ENCODE data around the gene PRSS56. TPM values are rescaled to one million over a fixed set of nuclear protein-coding genes. Genes with fewer than 3 reads are reported as not detected.

PRSS56 gene
- total RNA-seq, 1 experiment from 2014 or later: not detected

DNA sequence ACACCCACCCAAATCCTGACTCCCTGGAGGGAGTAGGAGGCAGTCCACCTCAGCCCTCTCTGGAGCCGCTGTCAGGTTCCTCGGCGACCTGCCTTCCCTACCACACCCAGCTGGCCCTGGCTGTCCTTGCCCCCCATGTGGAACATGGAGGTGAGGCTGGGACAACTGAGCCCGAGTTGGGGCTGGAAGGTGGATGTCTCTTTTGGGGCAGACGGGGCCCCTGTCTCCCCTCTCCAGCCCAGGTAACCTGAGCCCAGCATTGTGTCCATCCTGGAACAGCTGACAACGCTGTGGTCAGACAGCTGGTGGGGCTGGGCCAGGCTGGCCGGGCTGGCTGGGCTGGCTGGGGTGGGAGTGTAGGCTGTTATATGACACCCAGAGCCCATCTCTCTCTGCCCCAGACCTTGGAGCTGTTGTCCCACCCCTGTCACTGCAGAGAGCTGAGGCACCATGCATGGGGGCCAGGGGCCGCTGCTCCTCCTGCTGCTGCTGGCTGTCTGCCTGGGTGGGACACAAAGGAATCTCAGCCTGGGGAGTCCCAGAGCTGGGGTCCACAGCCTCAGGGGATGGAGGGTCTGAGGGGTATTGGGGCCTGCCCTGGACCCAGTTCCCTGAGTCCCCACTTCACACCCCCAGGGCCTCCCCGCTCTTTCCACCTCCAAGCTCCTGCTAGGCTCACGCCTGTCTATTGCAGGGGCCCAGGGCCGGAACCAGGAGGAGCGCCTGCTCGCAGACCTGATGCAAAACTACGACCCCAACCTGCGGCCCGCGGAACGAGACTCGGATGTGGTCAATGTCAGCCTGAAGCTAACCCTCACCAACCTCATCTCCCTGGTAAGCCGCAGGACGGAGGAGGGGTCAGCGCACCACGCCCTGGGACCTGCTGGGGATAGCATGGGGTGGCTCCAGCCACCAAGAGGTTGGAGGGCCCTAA lies 19.4 kb downstream of the PRSS56 start, which contains the start of gene CHRNG:
CHRNG (plus strand) TSS at position 395 of the 934 bp plus-strand sequence; CDS start at position 451, 56 bp downstream.
- no peaks in the 10 kb centered on the region for H3K9me3 Mint-ChIP-seq (ENCODE audit: unreplicated experiment)
- no peaks in the 10 kb centered on the region for H3K4me1 Mint-ChIP-seq (ENCODE audit: low read depth, unreplicated experiment)
- H3K27me3 ChIP-seq (replicated peaks; ENCODE audit: control insufficient read depth, insufficient read depth, low read length): no peaks in the 10 kb centered on the region
- CTCF ChIA-PET: interaction anchor here (0.6 kb wide), 1 partner anchor 67 kb away, joined by 3 read pairs; no protein-coding TSS in a partner anchor
- H3K27ac Mint-ChIP-seq (ENCODE audit: unreplicated experiment): no peak within 1 kb of the TSS
- H3K27me3 Mint-ChIP-seq (ENCODE audit: insufficient read depth, unreplicated experiment): no peaks in the 10 kb centered on the region
- H3K4me3 ChIP-seq (ENCODE audit: low read depth, low read length): no peak within 1 kb of the TSS
- intact Hi-C loops (cut with micrococcal nuclease; ENCODE audit: unreplicated experiment): no loop called here
- H3K9me3 ChIP-seq: no peaks in the 10 kb centered on the region
- POLR2A ChIA-PET: no interaction called here
- no TSS peak for BruUV-seq (replicated peaks)
- DNase-seq: no peak
- H3K4me3 Mint-ChIP-seq (ENCODE audit: unreplicated experiment): no peak within 1 kb of the TSS
- H3K36me3 Mint-ChIP-seq (ENCODE audit: insufficient read depth, unreplicated experiment): peaks cover 7% of the 10 kb centered on the region
- H3K4me1 ChIP-seq: no peaks in the 10 kb centered on the region
- H3K36me3 ChIP-seq (ENCODE audit: control insufficient read depth, insufficient read depth, low read length): no peaks in the 10 kb centered on the region
- TF ChIP-seq, protein P1, sequence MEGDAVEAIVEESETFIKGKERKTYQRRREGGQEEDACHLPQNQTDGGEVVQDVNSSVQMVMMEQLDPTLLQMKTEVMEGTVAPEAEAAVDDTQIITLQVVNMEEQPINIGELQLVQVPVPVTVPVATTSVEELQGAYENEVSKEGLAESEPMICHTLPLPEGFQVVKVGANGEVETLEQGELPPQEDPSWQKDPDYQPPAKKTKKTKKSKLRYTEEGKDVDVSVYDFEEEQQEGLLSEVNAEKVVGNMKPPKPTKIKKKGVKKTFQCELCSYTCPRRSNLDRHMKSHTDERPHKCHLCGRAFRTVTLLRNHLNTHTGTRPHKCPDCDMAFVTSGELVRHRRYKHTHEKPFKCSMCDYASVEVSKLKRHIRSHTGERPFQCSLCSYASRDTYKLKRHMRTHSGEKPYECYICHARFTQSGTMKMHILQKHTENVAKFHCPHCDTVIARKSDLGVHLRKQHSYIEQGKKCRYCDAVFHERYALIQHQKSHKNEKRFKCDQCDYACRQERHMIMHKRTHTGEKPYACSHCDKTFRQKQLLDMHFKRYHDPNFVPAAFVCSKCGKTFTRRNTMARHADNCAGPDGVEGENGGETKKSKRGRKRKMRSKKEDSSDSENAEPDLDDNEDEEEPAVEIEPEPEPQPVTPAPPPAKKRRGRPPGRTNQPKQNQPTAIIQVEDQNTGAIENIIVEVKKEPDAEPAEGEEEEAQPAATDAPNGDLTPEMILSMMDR (IDR thresholded peaks at IDR 0.05; ENCODE audit: insufficient read depth in 1 of 2, low read depth in 1 of 2, low read length in 1 of 2, severe bottlenecking in 1 of 2, unreplicated experiment in 1 of 2): no peak

DNA sequence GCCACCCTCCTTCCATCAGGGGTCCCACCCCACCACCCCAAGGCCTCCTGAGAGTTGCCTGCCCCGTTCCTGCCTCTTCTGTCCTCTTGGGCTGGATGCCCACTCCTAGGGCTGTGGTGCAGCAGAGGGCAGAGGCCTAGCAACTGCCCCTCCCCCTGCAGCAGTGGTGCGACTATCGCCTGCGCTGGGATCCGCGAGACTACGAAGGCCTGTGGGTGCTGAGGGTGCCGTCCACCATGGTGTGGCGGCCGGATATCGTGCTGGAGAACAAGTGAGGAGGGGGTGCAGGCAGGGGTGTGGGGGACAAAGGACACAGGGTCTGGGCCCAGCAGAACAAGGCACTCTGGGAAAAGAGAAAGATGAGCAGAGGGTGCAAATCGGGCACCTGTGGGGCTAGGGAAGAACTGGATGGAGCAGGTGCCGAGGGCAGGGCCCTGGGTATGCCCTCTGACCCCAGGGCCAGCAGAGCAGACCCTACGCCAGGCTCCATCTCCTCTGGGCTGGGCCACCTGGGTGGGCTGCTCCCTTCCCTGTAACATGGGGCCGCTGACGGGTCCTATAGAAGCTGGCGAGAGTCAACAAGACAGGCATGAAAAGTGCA lies 20.4 kb downstream of the PRSS56 start:
- H3K27me3 ChIP-seq (replicated peaks; ENCODE audit: control insufficient read depth, insufficient read depth, low read length): no peaks in the 10 kb centered on the region
- Mint-ChIP-seq H3K36me3 (ENCODE audit: insufficient read depth, unreplicated experiment) (peaks cover 7% of the 10 kb centered on the region), H3K27me3 (ENCODE audit: insufficient read depth, unreplicated experiment) (no peaks in the 10 kb centered on the region), H3K9me3 (ENCODE audit: unreplicated experiment) (no peaks in the 10 kb centered on the region), H3K4me3 (ENCODE audit: unreplicated experiment) (no peak overlapping the region), H3K4me1 (ENCODE audit: low read depth, unreplicated experiment) (no peaks in the 10 kb centered on the region), H3K27ac (ENCODE audit: unreplicated experiment) (no peak overlapping the region)
- TF ChIP-seq, protein P1 (IDR thresholded peaks at IDR 0.05; ENCODE audit: insufficient read depth in 1 of 2, low read depth in 1 of 2, low read length in 1 of 2, severe bottlenecking in 1 of 2, unreplicated experiment in 1 of 2): no peak
- ChIA-PET POLR2A (no interaction called here), CTCF (no interaction called here)
- no TSS peak for BruUV-seq (replicated peaks)
- no peak for DNase-seq
- no peaks in the 10 kb centered on the region for H3K4me1 ChIP-seq
- H3K36me3 ChIP-seq (ENCODE audit: control insufficient read depth, insufficient read depth, low read length): no peaks in the 10 kb centered on the region
- H3K4me3 ChIP-seq (ENCODE audit: low read depth, low read length): no peak overlapping the region
- intact Hi-C loops (cut with micrococcal nuclease; ENCODE audit: unreplicated experiment): no loop called here
- no peaks in the 10 kb centered on the region for H3K9me3 ChIP-seq

DNA sequence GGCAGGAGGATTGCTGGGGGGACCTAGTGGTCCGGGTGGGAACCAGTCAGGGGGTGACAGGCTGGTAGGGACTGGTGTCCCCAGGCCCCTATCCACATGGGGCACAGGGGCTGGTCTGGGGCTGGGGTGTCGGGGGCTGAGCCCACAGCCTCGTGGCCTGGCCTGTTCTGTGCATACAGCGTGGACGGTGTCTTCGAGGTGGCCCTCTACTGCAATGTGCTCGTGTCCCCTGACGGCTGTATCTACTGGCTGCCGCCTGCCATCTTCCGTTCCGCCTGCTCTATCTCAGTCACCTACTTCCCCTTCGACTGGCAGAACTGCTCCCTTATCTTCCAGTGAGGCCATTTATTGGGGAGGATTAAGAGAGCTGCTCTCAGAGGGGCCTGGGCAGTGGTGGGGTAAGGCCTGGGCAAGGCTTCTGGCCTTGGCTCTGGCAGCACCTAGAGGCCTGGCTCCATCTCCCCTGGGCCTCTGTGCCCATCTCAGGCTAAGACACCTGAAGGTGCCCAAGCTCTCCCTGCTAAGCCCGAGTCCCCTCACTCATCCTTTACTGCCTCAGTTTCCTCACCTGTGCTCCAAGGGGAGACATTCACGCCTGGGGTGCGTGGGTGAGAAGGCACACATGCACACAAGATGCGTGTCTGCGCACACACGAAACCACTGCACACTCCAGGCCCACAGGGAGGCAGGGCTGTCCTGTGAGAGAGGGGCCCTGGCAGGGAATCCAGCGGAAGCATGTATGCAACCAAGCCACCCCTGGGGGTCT lies 21.2 kb downstream of the PRSS56 start:
- no peaks in the 10 kb centered on the region for H3K4me1 ChIP-seq
- POLR2A ChIA-PET: no interaction called here
- H3K27ac Mint-ChIP-seq (ENCODE audit: unreplicated experiment): no peak overlapping the region

More for the DNA sequence above, 21.2 kb downstream of the PRSS56 start:
- H3K9me3 Mint-ChIP-seq (ENCODE audit: unreplicated experiment): no peaks in the 10 kb centered on the region
- intact Hi-C loops (cut with micrococcal nuclease; ENCODE audit: unreplicated experiment): no loop called here
- no peak for DNase-seq
- H3K4me3 ChIP-seq (ENCODE audit: low read depth, low read length): no peak overlapping the region
- H3K4me3 Mint-ChIP-seq (ENCODE audit: unreplicated experiment): no peak overlapping the region
- H3K36me3 ChIP-seq (ENCODE audit: control insufficient read depth, insufficient read depth, low read length): no peaks in the 10 kb centered on the region
- TF ChIP-seq, protein P1 (IDR thresholded peaks at IDR 0.05; ENCODE audit: insufficient read depth in 1 of 2, low read depth in 1 of 2, low read length in 1 of 2, severe bottlenecking in 1 of 2, unreplicated experiment in 1 of 2): no peak
- H3K9me3 ChIP-seq: no peaks in the 10 kb centered on the region
- no peaks in the 10 kb centered on the region for H3K27me3 ChIP-seq (replicated peaks; ENCODE audit: control insufficient read depth, insufficient read depth, low read length)
- no TSS peak for BruUV-seq (replicated peaks)
- CTCF ChIA-PET: no interaction called here
- no peaks in the 10 kb centered on the region for H3K27me3 Mint-ChIP-seq (ENCODE audit: insufficient read depth, unreplicated experiment)
- peaks cover 8% of the 10 kb centered on the region for H3K36me3 Mint-ChIP-seq (ENCODE audit: insufficient read depth, unreplicated experiment)
- H3K4me1 Mint-ChIP-seq (ENCODE audit: low read depth, unreplicated experiment): no peaks in the 10 kb centered on the region

Data from Caco-2 (cell line).